ENCODE data around the gene KCNIP2. TPM values are rescaled to one million over a fixed set of nuclear protein-coding genes. Genes with fewer than 3 reads are reported as not detected.

KCNIP2 gene
- total and polyA plus RNA-seq, 2 of the 13 experiments (the other 11 are each of a cell fraction or from before 2014, with no cell fraction given), result 0.42 to 0.70 TPM

GRCh38 chr10:101782811-101783735 lies 60.5 kb downstream of the KCNIP2 start, which contains the start of gene NPM3 (continued):
- TF ChIP-seq ZNF704 (CRISPR knock-in tag; IDR thresholded peaks at IDR 0.05; ENCODE audit: borderline replicate concordance) (0 out of 2 replicates have a peak, but pooled peaks have one; percentile 36), ZNF879 (CRISPR knock-in tag; IDR thresholded peaks at IDR 0.05) (no peak), HMGXB4 (CRISPR knock-in tag; IDR thresholded peaks at IDR 0.05; ENCODE audit: borderline replicate concordance in 1 of 2, low read depth in 1 of 2) (peak in 1 of 2 experiments; percentile 54; a peak in 2 of 4 replicates), GPBP1L1 (CRISPR knock-in tag; IDR thresholded peaks at IDR 0.05) (no peak), HNRNPL (IDR thresholded peaks at IDR 0.05; ENCODE audit: low read depth, low read length) (no peak), ZNF160 (CRISPR knock-in tag; IDR thresholded peaks at IDR 0.05) (0 out of 2 replicates have a peak, but pooled peaks have one; percentile 46), PAF1 (CRISPR knock-in tag; IDR thresholded peaks at IDR 0.05) (no peak), GRHL1 (CRISPR knock-in tag; conservative IDR thresholded peaks at IDR 0.05) (no peak), ZNF276 (CRISPR knock-in tag; IDR thresholded peaks at IDR 0.05; ENCODE audit: low read depth) (0 out of 2 replicates have a peak, but pooled peaks have one; percentile 19), NR2F6 (IDR thresholded peaks at IDR 0.05) (peak; percentile 19; the same call in 1 of the 2 replicates), NR2F6 (CRISPR knock-in tag; IDR thresholded peaks at IDR 0.05) (no peak), ZNF605 (CRISPR knock-in tag; IDR thresholded peaks at IDR 0.05) (peak; percentile 63), SNRNP70 (IDR thresholded peaks at IDR 0.05; ENCODE audit: low read depth, low read length) (no peak), ZBTB14 (CRISPR knock-in tag; IDR thresholded peaks at IDR 0.05) (no peak), ATF2 (CRISPR knock-in tag; IDR thresholded peaks at IDR 0.05) (0 out of 2 replicates have a peak, but pooled peaks have one; percentile 25), SIN3A (IDR thresholded peaks at IDR 0.05; ENCODE audit: borderline replicate concordance, low read depth, low read length) (peak; percentile 68; the same call in 1 of the 2 replicates)
